Measurements from ENCODE around the gene NID1. TPM values are rescaled to one million over a fixed set of nuclear protein-coding genes. Genes with fewer than 3 reads are reported as not detected.

NID1 gene
- total RNA-seq, 1 donor from 2014 or later = 107 TPM

GRCh38 chr1:236029428-236029940 lies 35.4 kb downstream of the NID1 start:
- peaks cover 6 to 16% (median 12%) of the 10 kb centered on the region in 3 donors for H3K36me3 ChIP-seq (ENCODE audit: control insufficient read depth in 3 of 3, insufficient read depth in 3 of 3, low read length in 3 of 3)
- no peaks in the 10 kb centered on the region for H3K27me3 ChIP-seq (ENCODE audit: control insufficient read depth in 3 of 3, insufficient read depth in 3 of 3, low read length in 3 of 3)
- H3K9ac ChIP-seq (ENCODE audit: low read depth in 1 of 3, low read length in 3 of 3) = no peak overlapping the region
- no peaks in the 10 kb centered on the region for H3K4me1 ChIP-seq (ENCODE audit: control insufficient read depth in 3 of 3, insufficient read depth in 3 of 3, low read length in 3 of 3)
- no peak overlapping the region for H3K27ac ChIP-seq (ENCODE audit: low read depth, low read length)
- H3K9me3 ChIP-seq (ENCODE audit: control insufficient read depth in 3 of 3, low read length in 3 of 3) = no peaks in the 10 kb centered on the region
- no peak overlapping the region for H3K4me3 ChIP-seq (ENCODE audit: low read length in 3 of 3)

GRCh38 chr1:236027104-236027503 lies 37.8 kb downstream of the NID1 start:
- Histone ChIP-seq H3K36me3 (ENCODE audit: control insufficient read depth in 3 of 3, insufficient read depth in 3 of 3, low read length in 3 of 3) (peaks cover 6 to 23% (median 19%) of the 10 kb centered on the region in 3 donors), H3K27ac (ENCODE audit: low read depth, low read length) (no peak overlapping the region), H3K9ac (ENCODE audit: low read depth in 1 of 3, low read length in 3 of 3) (no peak overlapping the region), H3K27me3 (ENCODE audit: control insufficient read depth in 3 of 3, insufficient read depth in 3 of 3, low read length in 3 of 3) (no peaks in the 10 kb centered on the region), H3K9me3 (ENCODE audit: control insufficient read depth in 3 of 3, low read length in 3 of 3) (no peaks in the 10 kb centered on the region), H3K4me1 (ENCODE audit: control insufficient read depth in 3 of 3, insufficient read depth in 3 of 3, low read length in 3 of 3) (no peaks in the 10 kb centered on the region), H3K4me3 (ENCODE audit: low read length in 3 of 3) (no peak overlapping the region)

GRCh38 chr1:236025836-236026235 lies 39.1 kb downstream of the NID1 start:
- Histone ChIP-seq H3K4me1 (ENCODE audit: control insufficient read depth in 3 of 3, insufficient read depth in 3 of 3, low read length in 3 of 3) (peaks cover 5 to 7% (median 5%) of the 10 kb centered on the region in 3 donors), H3K27ac (ENCODE audit: low read depth, low read length) (no peak overlapping the region), H3K27me3 (ENCODE audit: control insufficient read depth in 3 of 3, insufficient read depth in 3 of 3, low read length in 3 of 3) (no peaks in the 10 kb centered on the region), H3K36me3 (ENCODE audit: control insufficient read depth in 3 of 3, insufficient read depth in 3 of 3, low read length in 3 of 3) (peaks cover 6 to 20% (median 17%) of the 10 kb centered on the region in 3 donors), H3K4me3 (ENCODE audit: low read length in 3 of 3) (no peak overlapping the region), H3K9me3 (ENCODE audit: control insufficient read depth in 3 of 3, low read length in 3 of 3) (no peaks in the 10 kb centered on the region), H3K9ac (ENCODE audit: low read depth in 1 of 3, low read length in 3 of 3) (no peak overlapping the region)

- Histone ChIP-seq H3K4me1 (ENCODE audit: control insufficient read depth in 3 of 3, insufficient read depth in 3 of 3, low read length in 3 of 3) (peaks cover 10 to 14% (median 11%) of the 10 kb centered on the region in 3 donors), H3K4me3 (ENCODE audit: low read length in 3 of 3) (no peak overlapping the region), H3K9ac (ENCODE audit: low read depth in 1 of 3, low read length in 3 of 3) (no peak overlapping the region), H3K36me3 (ENCODE audit: control insufficient read depth in 3 of 3, insufficient read depth in 3 of 3, low read length in 3 of 3) (peaks cover 6 to 16% (median 15%) of the 10 kb centered on the region in 3 donors), H3K9me3 (ENCODE audit: control insufficient read depth in 3 of 3, low read length in 3 of 3) (no peaks in the 10 kb centered on the region), H3K27ac (ENCODE audit: low read depth, low read length) (no peak overlapping the region), H3K27me3 (ENCODE audit: control insufficient read depth in 3 of 3, insufficient read depth in 3 of 3, low read length in 3 of 3) (peaks cover 0 to 2% (median 0%) of the 10 kb centered on the region in 3 donors)
Measured at GRCh38 chr1:236024641-236025040, 40.2 kb downstream of the NID1 start.

GRCh38 chr1:236023926-236024565 lies 40.8 kb downstream of the NID1 start:
- Histone ChIP-seq H3K9ac (ENCODE audit: low read depth in 1 of 3, low read length in 3 of 3) (no peak overlapping the region), H3K4me1 (ENCODE audit: control insufficient read depth in 3 of 3, insufficient read depth in 3 of 3, low read length in 3 of 3) (peaks cover 10 to 18% (median 14%) of the 10 kb centered on the region in 3 donors), H3K36me3 (ENCODE audit: control insufficient read depth in 3 of 3, insufficient read depth in 3 of 3, low read length in 3 of 3) (peaks cover 6 to 16% (median 12%) of the 10 kb centered on the region in 3 donors), H3K9me3 (ENCODE audit: control insufficient read depth in 3 of 3, low read length in 3 of 3) (no peaks in the 10 kb centered on the region), H3K27me3 (ENCODE audit: control insufficient read depth in 3 of 3, insufficient read depth in 3 of 3, low read length in 3 of 3) (peaks cover 0 to 2% (median 0%) of the 10 kb centered on the region in 3 donors), H3K27ac (ENCODE audit: low read depth, low read length) (no peak overlapping the region), H3K4me3 (ENCODE audit: low read length in 3 of 3) (no peak overlapping the region)

- Histone ChIP-seq H3K9ac (ENCODE audit: low read depth in 1 of 3, low read length in 3 of 3) (no peak overlapping the region), H3K36me3 (ENCODE audit: control insufficient read depth in 3 of 3, insufficient read depth in 3 of 3, low read length in 3 of 3) (peaks cover 6 to 12% (median 12%) of the 10 kb centered on the region in 3 donors), H3K27me3 (ENCODE audit: control insufficient read depth in 3 of 3, insufficient read depth in 3 of 3, low read length in 3 of 3) (peaks cover 0 to 2% (median 0%) of the 10 kb centered on the region in 3 donors), H3K9me3 (ENCODE audit: control insufficient read depth in 3 of 3, low read length in 3 of 3) (no peaks in the 10 kb centered on the region), H3K27ac (ENCODE audit: low read depth, low read length) (peak overlapping the region; percentile 57), H3K4me3 (ENCODE audit: low read length in 3 of 3) (no peak overlapping the region), H3K4me1 (ENCODE audit: control insufficient read depth in 3 of 3, insufficient read depth in 3 of 3, low read length in 3 of 3) (peaks cover 10 to 25% (median 14%) of the 10 kb centered on the region in 3 donors)
Measured at GRCh38 chr1:236021424-236022135, 43.3 kb downstream of the NID1 start.

GRCh38 chr1:236020359-236021219 lies 44.3 kb downstream of the NID1 start:
- no peaks in the 10 kb centered on the region for H3K9me3 ChIP-seq (ENCODE audit: control insufficient read depth in 3 of 3, low read length in 3 of 3)
- H3K4me1 ChIP-seq (ENCODE audit: control insufficient read depth in 3 of 3, insufficient read depth in 3 of 3, low read length in 3 of 3) = peaks cover 13 to 25% (median 21%) of the 10 kb centered on the region in 3 donors
- peaks cover 0 to 2% (median 0%) of the 10 kb centered on the region in 3 donors for H3K27me3 ChIP-seq (ENCODE audit: control insufficient read depth in 3 of 3, insufficient read depth in 3 of 3, low read length in 3 of 3)
- no peak overlapping the region for H3K9ac ChIP-seq (ENCODE audit: low read depth in 1 of 3, low read length in 3 of 3)
- H3K27ac ChIP-seq (ENCODE audit: low read depth, low read length) = peak overlapping the region; percentile 57
- peaks cover 0 to 7% (median 7%) of the 10 kb centered on the region in 3 donors for H3K36me3 ChIP-seq (ENCODE audit: control insufficient read depth in 3 of 3, insufficient read depth in 3 of 3, low read length in 3 of 3)
- no peak overlapping the region for H3K4me3 ChIP-seq (ENCODE audit: low read length in 3 of 3)

- Histone ChIP-seq H3K4me1 (ENCODE audit: control insufficient read depth in 3 of 3, insufficient read depth in 3 of 3, low read length in 3 of 3) (peaks cover 13 to 25% (median 24%) of the 10 kb centered on the region in 3 donors), H3K27ac (ENCODE audit: low read depth, low read length) (peak overlapping the region; percentile 74), H3K4me3 (ENCODE audit: low read length in 3 of 3) (no peak overlapping the region), H3K9ac (ENCODE audit: low read depth in 1 of 3, low read length in 3 of 3) (no peak overlapping the region), H3K36me3 (ENCODE audit: control insufficient read depth in 3 of 3, insufficient read depth in 3 of 3, low read length in 3 of 3) (peaks cover 0 to 7% (median 5%) of the 10 kb centered on the region in 3 donors), H3K9me3 (ENCODE audit: control insufficient read depth in 3 of 3, low read length in 3 of 3) (no peaks in the 10 kb centered on the region), H3K27me3 (ENCODE audit: control insufficient read depth in 3 of 3, insufficient read depth in 3 of 3, low read length in 3 of 3) (peaks cover 0 to 2% (median 0%) of the 10 kb centered on the region in 3 donors)
Measured at GRCh38 chr1:236018885-236019453, 45.9 kb downstream of the NID1 start.

GRCh38 chr1:236016782-236017400 lies 48.0 kb downstream of the NID1 start:
- Histone ChIP-seq H3K27me3 (ENCODE audit: control insufficient read depth in 3 of 3, insufficient read depth in 3 of 3, low read length in 3 of 3) (peaks cover 0 to 2% (median 0%) of the 10 kb centered on the region in 3 donors), H3K9me3 (ENCODE audit: control insufficient read depth in 3 of 3, low read length in 3 of 3) (no peaks in the 10 kb centered on the region), H3K4me1 (ENCODE audit: control insufficient read depth in 3 of 3, insufficient read depth in 3 of 3, low read length in 3 of 3) (peaks cover 13 to 25% (median 24%) of the 10 kb centered on the region in 3 donors), H3K9ac (ENCODE audit: low read depth in 1 of 3, low read length in 3 of 3) (no peak overlapping the region), H3K36me3 (ENCODE audit: control insufficient read depth in 3 of 3, insufficient read depth in 3 of 3, low read length in 3 of 3) (peaks cover 0 to 5% (median under 1%) of the 10 kb centered on the region in 3 donors), H3K27ac (ENCODE audit: low read depth, low read length) (peak overlapping the region; percentile 42), H3K4me3 (ENCODE audit: low read length in 3 of 3) (no peak overlapping the region)
